Spinal cord (tissue), 10 donors: Measurements from ENCODE around the gene ANKS1B. TPM values are rescaled to one million over a fixed set of nuclear protein-coding genes. Genes with fewer than 3 reads are reported as not detected.
"Not testable (repeated sequence)": the region's sequence is repeated elsewhere in the genome, so short reads cannot be mapped to it uniquely, and the experiment has no call there.

Experiments used
- DNase-seq, 6 donors: peaks; one replicate each; pipeline versions ENCODE4 v3.0.0 to v3.0.0-alpha.2; 2013 to 2015; ENCODE audit warnings: low spot score in 6 of 6, low read depth in 4 of 6
- H3K27ac ChIP-seq: one replicate; pipeline ENCODE4 v1.5.1; 2013; ENCODE audit warnings: low read depth, low read length, control low read depth
- H3K27me3 ChIP-seq: one replicate; pipeline ENCODE4 v1.6.1; 2013; ENCODE audit warnings: low read length; ENCODE audit not compliant: control insufficient read depth, insufficient read depth
- H3K36me3 ChIP-seq: one replicate; pipeline ENCODE4 v1.6.1; 2013; ENCODE audit warnings: low read length; ENCODE audit not compliant: control insufficient read depth, insufficient read depth
- H3K4me1 ChIP-seq: one replicate; pipeline ENCODE4 v1.6.1; 2013; ENCODE audit warnings: low read length; ENCODE audit not compliant: control insufficient read depth, insufficient read depth
- H3K4me3 ChIP-seq: one replicate; pipeline ENCODE4 v1.5.1; 2013; ENCODE audit warnings: low read depth, low read length, control low read depth
- H3K9me3 ChIP-seq: one replicate; pipeline ENCODE4 v1.6.1; 2013; ENCODE audit warnings: low read length; ENCODE audit not compliant: control insufficient read depth, insufficient read depth
- WGBS: methylation state at CpG from one replicate; pipeline ENCODE4 v1.1.5; 2013; ENCODE audit warnings: missing lambda C conversion rate; ENCODE audit not compliant: insufficient coverage; 5-methylcytosine and 5-hydroxymethylcytosine counted together
- polyA plus RNA-seq, 2 donors: library from polyadenylated mRNA; unstranded; fragments of 120-200 nt; gene quantifications; one replicate each; pipeline ENCODE4 v1.2.1, GENCODE V29; 2013; ENCODE audit not compliant: insufficient read length in 2 of 2
- total RNA-seq, 2 donors: library from RNA; depleted of rRNA in 1 of 2; stranded (reverse); fragments of 120-200 nt in 1 of 2; fragments of >200 nt in 1 of 2; gene quantifications; one replicate each; pipeline versions ENCODE4 v1.2.3 to v1.2.4, GENCODE V29; 2013 to 2014
- donor health status: healthy.

ANKS1B gene
- total and polyA plus RNA-seq, 4 donors = 89.5 to 131 (median 108) TPM

DNA sequence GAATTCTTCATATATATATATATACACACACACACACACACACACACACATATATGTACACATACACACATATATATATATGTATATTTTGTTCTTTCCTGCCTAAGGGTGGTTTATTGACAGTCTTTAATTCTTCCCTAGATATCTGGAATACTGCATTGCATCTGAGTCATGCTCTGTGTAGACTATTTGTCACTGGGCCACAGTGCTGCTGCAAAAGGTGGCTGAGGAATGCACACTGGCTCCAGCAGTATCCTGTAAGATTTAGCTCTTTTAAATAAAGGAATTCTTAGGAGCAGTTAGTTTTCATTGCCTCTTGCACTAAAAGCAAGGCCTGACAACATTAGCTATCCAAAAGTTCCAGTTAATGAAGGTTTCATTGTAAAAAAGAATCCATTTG lies 1138.8 kb downstream of the ANKS1B start:
- no peaks in the 10 kb centered on the region for H3K27me3 ChIP-seq
- no peak overlapping the region for H3K27ac ChIP-seq
- no peak overlapping the region for H3K4me3 ChIP-seq
- H3K4me1 ChIP-seq = peaks cover 3% of the 10 kb centered on the region
- no peaks in the 10 kb centered on the region for H3K9me3 ChIP-seq
- no peak for DNase-seq
- no peaks in the 10 kb centered on the region for H3K36me3 ChIP-seq

DNA sequence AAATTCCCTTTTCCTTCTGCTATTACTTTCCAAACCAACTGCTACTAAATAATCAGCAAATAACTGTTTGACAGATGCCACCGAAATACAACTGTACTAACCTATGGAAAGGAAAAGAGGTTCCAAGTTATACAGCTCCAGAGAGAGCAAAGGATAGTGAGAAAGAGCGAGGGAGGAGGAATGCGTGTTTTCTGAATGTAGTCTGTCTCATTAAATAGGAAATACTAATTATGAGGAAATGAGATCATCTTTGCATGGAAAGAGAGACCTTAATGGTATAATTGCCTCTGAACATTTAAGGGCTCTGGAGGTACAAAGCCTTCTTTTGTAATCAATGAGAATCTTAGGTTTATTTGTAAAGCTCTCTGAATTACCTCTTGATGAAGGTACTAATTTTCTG lies 1144.4 kb downstream of the ANKS1B start:
- no peak for DNase-seq
- no CpG with 5 or more reads among the region's 3 CpGs for WGBS
- H3K36me3 ChIP-seq = no peaks in the 10 kb centered on the region
- H3K4me1 ChIP-seq = no peaks in the 10 kb centered on the region
- H3K4me3 ChIP-seq = no peak overlapping the region
- no peaks in the 10 kb centered on the region for H3K27me3 ChIP-seq
- no peak overlapping the region for H3K27ac ChIP-seq
- no peaks in the 10 kb centered on the region for H3K9me3 ChIP-seq

DNA sequence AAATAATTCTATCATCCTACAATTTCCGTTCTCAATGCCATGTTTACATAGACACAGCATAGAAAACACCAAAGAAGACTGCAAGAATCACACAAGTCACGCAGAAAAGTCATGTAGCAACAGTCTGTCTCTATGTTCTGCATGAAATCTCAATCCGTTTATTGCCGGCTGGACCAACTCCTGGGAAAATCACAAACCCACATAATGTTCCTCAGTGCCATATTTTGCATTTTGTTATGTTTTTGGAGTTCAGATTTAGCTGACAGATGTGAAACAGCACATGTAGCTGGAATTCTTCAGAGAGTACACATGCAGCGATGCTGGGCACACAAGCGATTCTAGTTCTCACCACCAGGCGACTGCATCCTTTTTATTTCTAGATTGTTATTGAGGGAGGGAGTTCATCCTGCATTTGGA lies 1146.5 kb downstream of the ANKS1B start:
- Histone ChIP-seq H3K27me3 (no peaks in the 10 kb centered on the region), H3K27ac (peak overlapping the region; percentile 19), H3K36me3 (no peaks in the 10 kb centered on the region), H3K4me3 (no peak overlapping the region), H3K4me1 (no peaks in the 10 kb centered on the region), H3K9me3 (no peaks in the 10 kb centered on the region)
- 58% methylated on average over 2 of the region's 7 CpGs for WGBS
- peak in 1 of 6 donors; percentile 39 for DNase-seq

DNA sequence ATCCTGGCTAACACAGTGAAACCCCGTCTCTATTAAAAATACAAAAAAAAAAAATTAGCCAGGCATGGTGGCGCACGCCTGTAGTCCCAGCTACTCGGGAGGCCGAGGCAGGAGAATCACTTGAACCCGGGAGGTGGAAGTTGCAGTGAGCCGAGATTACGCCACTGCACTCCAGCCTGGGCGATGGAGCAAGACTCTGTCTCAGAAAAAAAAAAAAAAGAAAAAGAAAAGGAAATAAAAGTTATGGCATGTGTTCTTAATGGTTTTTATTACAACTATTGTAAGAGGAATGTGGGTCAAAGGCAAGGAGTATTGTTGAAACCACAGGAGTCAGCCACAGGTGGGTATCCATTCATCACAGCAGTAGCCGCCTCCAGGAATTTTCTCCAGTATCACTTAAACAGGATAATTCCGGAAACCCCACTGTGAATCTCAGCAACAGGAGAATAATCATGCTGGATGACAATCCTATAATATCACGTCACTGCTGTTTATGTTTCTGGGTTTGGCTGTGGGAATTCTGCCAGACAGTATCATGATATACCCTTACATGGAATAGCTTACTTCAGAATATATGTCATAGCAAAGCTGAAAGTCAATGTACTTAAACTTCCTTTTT lies 1147.5 kb downstream of the ANKS1B start:
- peak in 2 of 6 donors; percentile 66 to 69 for DNase-seq
- H3K27ac ChIP-seq = peak overlapping the region; percentile 10
- 93% methylated on average over 7 of the region's 12 CpGs for WGBS
- not testable (repeated sequence) for H3K4me1 ChIP-seq, H3K9me3 ChIP-seq, H3K4me3 ChIP-seq, H3K36me3 ChIP-seq, H3K27me3 ChIP-seq

DNA sequence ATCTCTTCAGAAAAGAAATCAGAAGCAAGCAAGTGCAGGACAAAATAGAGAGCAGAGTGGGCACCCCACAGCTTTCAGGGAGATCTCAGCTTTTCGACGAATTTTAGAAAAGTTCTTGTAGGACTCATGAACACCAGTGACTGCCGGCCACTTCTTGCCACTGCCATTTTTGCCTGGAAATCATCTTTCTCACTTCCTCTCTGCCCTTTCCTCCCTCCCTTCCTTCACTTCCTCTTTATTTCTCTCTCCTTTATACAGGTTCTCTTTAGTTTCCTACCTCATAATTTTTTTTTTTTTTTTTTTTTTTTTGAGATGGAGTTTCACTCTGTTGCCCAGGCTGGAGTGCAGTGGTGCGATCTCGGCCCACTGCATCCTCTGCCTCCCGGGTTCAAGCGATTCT lies 1154.1 kb downstream of the ANKS1B start:
- no peak overlapping the region for H3K27ac ChIP-seq
- no peak for DNase-seq
- no peaks in the 10 kb centered on the region for H3K36me3 ChIP-seq
- H3K27me3 ChIP-seq = no peaks in the 10 kb centered on the region
- H3K4me1 ChIP-seq = no peaks in the 10 kb centered on the region
- 94% methylated on average over 3 of the region's 7 CpGs for WGBS
- no peak overlapping the region for H3K4me3 ChIP-seq
- H3K9me3 ChIP-seq = no peaks in the 10 kb centered on the region

DNA sequence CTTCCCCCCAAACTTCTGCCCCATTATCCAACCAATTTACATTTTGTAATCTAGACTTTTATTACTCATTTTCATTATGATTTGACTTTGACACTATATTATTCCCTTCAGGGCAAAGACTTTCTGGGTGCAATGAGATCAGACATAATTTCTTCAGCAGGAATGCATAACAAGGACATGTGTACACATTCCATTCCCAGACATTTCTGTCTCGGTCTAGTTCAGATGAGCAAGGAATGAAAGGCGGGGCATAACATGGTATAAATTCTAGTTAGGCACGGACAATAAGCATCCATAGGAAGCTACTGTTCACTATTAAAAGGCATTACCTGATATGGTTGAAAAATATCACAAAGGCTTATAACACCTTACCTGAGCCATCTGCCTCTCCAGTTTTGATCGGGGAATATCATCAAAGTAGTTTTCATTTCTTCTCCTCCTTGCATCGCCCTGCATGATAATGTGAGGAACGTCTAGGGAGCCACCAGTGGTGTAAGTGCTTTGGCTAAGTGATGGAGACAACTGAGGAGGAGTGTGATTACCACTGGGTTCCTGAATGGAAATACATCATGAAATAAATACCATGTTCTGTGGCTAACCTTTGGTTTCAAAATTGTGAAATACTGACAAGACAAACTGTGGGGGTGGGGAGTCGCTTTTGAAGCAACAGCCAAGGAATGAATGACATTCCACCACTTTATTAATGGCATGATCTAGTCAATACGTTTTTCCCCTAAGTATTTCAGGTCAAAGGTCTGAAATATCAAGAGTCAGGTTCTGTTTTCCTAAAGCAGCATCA lies 1155.7 kb downstream of the ANKS1B start:
- H3K36me3 ChIP-seq = no peaks in the 10 kb centered on the region
- no peak overlapping the region for H3K27ac ChIP-seq
- no peak for DNase-seq
- H3K4me1 ChIP-seq = no peaks in the 10 kb centered on the region
- no peaks in the 10 kb centered on the region for H3K9me3 ChIP-seq
- WGBS = no CpG with 5 or more reads among the region's 8 CpGs
- no peaks in the 10 kb centered on the region for H3K27me3 ChIP-seq
- no peak overlapping the region for H3K4me3 ChIP-seq

DNA sequence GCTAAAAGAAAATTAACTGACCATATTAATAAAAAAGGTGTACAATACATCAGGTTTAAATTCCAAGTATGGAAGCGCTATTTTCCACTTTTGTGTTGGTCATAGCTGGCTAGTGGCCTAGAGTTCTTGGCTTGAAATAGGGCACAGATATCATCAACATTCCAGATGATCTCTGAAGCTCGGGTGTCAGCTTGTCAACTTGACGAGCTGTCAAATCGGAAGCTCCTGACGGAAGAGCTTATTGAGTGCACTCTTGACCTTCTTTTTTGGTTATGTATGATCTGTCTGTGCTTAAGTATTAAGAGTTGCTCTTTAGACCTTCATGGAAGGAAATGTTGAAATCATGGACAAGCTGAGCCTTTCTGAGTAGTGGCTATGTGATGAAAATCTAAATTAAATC lies 1161.7 kb downstream of the ANKS1B start:
- 85% methylated on average over 4 of the region's 5 CpGs for WGBS
- no peak for DNase-seq
- peaks cover 9% of the 10 kb centered on the region for H3K4me1 ChIP-seq
- H3K36me3 ChIP-seq = no peaks in the 10 kb centered on the region
- no peak overlapping the region for H3K27ac ChIP-seq
- H3K9me3 ChIP-seq = no peaks in the 10 kb centered on the region
- H3K4me3 ChIP-seq = no peak overlapping the region
- H3K27me3 ChIP-seq = no peaks in the 10 kb centered on the region

DNA sequence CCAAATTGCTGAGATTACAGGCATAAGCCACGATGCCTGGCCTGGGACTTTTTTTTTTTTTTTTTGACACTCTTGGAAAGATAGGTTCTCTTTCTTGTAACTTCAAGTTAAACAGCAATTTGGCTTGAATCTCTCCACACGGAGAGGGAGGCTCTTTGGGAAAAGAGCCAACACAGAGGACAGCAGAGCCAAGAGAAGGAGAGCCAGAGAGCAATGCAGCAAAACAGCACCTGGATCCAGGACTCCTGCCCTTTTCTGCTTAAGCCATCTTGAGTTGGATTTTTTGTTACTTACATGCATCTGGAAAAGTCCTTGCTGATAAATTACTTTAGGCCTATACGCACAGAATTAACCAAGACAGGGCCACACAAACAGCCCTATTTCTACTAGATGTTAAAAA lies 1162.9 kb downstream of the ANKS1B start:
- Histone ChIP-seq H3K27me3 (no peaks in the 10 kb centered on the region), H3K4me3 (no peak overlapping the region), H3K36me3 (no peaks in the 10 kb centered on the region), H3K4me1 (peaks cover 9% of the 10 kb centered on the region), H3K27ac (peak overlapping the region; percentile 64), H3K9me3 (no peaks in the 10 kb centered on the region)
- WGBS = 0% methylated on average over 1 of the region's 3 CpGs
- peak in 5 of 6 donors; percentile 29 to 83 (median 39) for DNase-seq

DNA sequence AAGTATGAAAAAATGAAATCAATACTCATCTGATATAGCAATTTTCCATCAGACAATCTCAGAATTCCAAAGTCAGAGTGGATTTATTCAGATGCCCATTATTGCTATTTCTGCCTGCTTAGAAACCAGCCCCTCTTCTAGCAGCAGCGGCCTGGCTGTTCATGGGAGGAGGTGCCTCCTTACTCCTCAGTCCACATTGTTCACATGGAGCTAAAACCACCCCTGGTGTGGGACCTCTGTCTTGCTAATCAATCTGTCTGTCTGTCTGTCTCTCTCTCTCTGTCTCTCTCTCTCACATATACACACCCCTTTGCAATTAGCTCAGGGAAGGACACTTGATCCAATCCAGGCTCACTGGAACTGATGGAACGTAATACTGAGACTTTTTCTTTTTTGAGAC lies 1163.5 kb downstream of the ANKS1B start:
- H3K27ac ChIP-seq = peak overlapping the region; percentile 64
- H3K27me3 ChIP-seq = no peaks in the 10 kb centered on the region
- DNase-seq = no peak
- WGBS = 42% methylated on average over 2 of the region's 2 CpGs
- no peaks in the 10 kb centered on the region for H3K9me3 ChIP-seq
- no peaks in the 10 kb centered on the region for H3K36me3 ChIP-seq
- H3K4me3 ChIP-seq = no peak overlapping the region
- H3K4me1 ChIP-seq = peaks cover 9% of the 10 kb centered on the region

DNA sequence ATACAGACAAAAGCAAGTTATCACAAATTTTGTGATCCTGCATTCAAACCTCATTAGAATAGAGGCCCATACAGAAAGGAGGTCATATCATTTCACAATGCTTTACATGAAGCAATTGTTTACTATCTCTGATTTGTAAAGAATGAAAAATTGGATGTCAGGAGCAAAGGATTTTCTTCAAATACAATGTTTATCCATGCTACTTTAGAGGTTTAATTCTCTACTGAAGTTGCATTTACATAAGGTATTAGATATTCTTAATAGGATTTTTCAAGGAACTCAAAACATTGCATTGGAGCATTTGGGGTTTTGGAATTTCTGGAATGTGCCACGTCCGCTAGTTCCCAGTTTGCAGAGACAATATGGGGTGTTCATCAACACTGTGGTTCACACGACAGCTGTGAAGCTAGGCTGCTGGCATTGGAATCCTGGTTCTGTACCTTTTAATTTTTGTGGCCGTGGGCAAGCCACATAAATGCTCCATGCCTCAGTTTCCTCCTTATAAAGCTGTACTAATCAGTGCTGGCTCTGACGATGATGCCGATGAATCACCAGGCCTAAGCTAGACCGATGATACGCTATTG lies 1164.8 kb downstream of the ANKS1B start:
- Histone ChIP-seq H3K4me1 (peaks cover 9% of the 10 kb centered on the region), H3K4me3 (no peak overlapping the region)
- 64% methylated on average over 6 of the region's 8 CpGs for WGBS

More for the DNA sequence above, 1164.8 kb downstream of the ANKS1B start:
- Histone ChIP-seq H3K27ac (no peak overlapping the region), H3K27me3 (no peaks in the 10 kb centered on the region), H3K36me3 (no peaks in the 10 kb centered on the region), H3K9me3 (no peaks in the 10 kb centered on the region)
- peak in 1 of 6 donors; percentile 34 for DNase-seq
